ENCODE data around the gene B3GNT3. TPM values are rescaled to one million over a fixed set of nuclear protein-coding genes. Genes with fewer than 3 reads are reported as not detected.

The B3GNT3 gene
- total and polyA plus RNA-seq, 12 donors: 0.03 to 0.39 TPM; not detected in 10

DNA sequence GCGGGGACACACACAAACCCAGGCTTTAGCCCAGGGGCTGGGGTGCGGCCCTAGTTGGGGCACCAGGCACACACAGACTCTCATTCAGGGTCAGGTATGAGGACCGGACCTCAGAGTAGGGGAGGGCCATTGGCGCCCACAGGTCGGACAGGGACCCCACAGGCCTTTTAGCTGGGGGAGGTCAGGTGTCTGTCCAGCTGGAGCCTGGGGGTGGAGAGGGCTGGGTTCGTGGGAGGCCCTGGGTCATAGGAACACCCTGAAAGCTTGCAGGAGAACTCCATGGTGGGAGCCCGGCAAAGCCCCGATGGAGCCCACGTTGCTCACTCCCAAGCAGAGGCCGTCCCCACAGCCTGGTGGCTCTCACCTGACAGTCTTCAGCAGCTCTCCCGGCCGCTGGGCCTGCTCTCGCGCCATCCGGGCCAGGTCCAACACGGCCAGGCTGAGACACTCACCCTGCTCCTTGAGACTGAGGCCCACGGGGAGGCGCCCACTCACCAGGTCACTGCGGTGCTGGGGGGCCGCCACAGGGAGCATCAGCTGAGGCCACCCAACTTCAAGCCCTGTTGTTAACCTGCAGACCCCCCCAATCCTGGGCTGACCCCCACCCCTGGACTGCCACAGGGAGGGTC lies 47.8 kb downstream of the B3GNT3 start:
- peaks cover 0 to 5% of the 10 kb centered on the region in 2 donors for H3K36me3 ChIP-seq (replicated peaks in 1 of 2)
- intact Hi-C loops (cut with DNase I): no loop called here
- no peak for DNase-seq
- H3K27ac ChIP-seq: peak overlapping the region in 2 of 5 donors; percentile 27 to 50
- peak overlapping the region in 1 of 4 donors; percentile 9 for H3K4me3 ChIP-seq
- H3K9me3 ChIP-seq (replicated peaks in 1 of 3): no peaks in the 10 kb centered on the region
- TF ChIP-seq, protein P1, sequence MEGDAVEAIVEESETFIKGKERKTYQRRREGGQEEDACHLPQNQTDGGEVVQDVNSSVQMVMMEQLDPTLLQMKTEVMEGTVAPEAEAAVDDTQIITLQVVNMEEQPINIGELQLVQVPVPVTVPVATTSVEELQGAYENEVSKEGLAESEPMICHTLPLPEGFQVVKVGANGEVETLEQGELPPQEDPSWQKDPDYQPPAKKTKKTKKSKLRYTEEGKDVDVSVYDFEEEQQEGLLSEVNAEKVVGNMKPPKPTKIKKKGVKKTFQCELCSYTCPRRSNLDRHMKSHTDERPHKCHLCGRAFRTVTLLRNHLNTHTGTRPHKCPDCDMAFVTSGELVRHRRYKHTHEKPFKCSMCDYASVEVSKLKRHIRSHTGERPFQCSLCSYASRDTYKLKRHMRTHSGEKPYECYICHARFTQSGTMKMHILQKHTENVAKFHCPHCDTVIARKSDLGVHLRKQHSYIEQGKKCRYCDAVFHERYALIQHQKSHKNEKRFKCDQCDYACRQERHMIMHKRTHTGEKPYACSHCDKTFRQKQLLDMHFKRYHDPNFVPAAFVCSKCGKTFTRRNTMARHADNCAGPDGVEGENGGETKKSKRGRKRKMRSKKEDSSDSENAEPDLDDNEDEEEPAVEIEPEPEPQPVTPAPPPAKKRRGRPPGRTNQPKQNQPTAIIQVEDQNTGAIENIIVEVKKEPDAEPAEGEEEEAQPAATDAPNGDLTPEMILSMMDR (IDR thresholded peaks at IDR 0.05): no peak
- WGBS, 4 donors: 46 to 63% (median 58%) methylated on average over 5 to 20 of the region's 20 CpGs
- no peaks in the 10 kb centered on the region for H3K27me3 ChIP-seq
- peaks cover 0 to 4% of the 10 kb centered on the region in 2 donors for H3K4me1 ChIP-seq (replicated peaks in 1 of 2)

DNA sequence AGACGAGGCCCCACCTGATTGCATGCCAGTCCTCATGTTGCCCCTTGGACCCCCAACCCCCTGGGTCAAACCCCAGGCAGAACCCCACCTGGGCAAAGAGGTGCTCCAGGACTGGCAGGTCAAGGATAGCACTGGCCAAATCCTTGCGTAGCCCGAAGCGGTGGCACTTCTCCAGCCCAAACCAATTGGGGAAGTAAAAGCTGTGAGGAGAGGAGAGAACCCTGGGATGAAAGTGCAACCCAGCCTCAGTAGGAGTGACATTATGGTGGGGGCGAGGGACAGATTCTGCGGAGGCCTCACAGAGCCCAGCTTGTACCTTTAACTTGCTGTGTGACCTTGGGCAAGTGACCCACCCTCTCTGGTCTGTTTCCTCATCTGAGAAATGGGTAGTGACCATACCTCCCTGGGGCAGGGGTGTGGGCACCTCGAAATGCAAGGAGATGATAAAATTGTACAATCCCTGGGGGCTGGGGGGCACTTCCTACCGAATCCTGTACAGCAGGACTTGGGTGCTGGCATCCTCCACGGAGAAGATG lies 48.4 kb downstream of the B3GNT3 start:
- Histone ChIP-seq H3K4me3 (no peak overlapping the region), H3K9me3 (replicated peaks in 1 of 3) (no peaks in the 10 kb centered on the region), H3K36me3 (replicated peaks in 1 of 2) (no peaks in the 10 kb centered on the region), H3K4me1 (replicated peaks in 1 of 2) (peaks cover 0 to 4% of the 10 kb centered on the region in 2 donors), H3K27ac (no peak overlapping the region), H3K27me3 (no peaks in the 10 kb centered on the region)
- intact Hi-C loops (cut with DNase I): no loop called here
- 76 to 83% (median 81%) methylated on average over 8 to 9 of the region's 9 CpGs for WGBS, 4 donors
- DNase-seq: no peak
- TF ChIP-seq POLR2A (IDR thresholded peaks at IDR 0.05): no peak
- TF ChIP-seq, protein P1 (IDR thresholded peaks at IDR 0.05): no peak

DNA sequence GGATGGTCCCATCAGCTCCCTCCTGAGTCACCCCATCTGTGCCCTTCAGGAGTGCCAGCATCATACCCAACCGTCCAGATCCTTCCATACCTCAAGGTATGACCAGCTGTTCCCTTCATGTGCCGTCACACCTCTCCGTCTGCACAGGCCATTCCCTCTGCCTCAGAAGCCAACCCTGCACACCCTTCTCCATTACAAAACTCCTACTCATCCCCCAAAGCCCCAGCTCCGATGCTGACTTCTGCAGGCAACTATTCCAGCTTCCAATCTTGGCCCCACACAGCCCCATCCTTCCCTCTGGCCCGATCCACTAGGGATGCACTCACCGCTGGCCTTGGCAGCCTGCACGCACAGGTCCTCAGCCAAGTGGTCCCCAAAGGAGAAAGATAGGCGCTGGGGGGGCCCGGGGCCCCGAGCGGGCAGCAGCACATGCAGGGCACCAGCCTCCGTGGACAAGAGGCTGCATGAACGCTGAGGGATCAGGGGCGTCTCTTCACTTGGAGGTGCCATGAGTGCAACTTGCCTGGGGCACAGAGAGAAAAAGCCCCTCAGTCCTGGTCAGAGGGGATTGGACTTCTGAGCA lies 49.1 kb downstream of the B3GNT3 start:
- Histone ChIP-seq H3K4me1 (replicated peaks in 1 of 2) (peaks cover 0 to 4% of the 10 kb centered on the region in 2 donors), H3K9me3 (replicated peaks in 1 of 3) (no peaks in the 10 kb centered on the region), H3K27me3 (no peaks in the 10 kb centered on the region), H3K36me3 (replicated peaks in 1 of 2) (no peaks in the 10 kb centered on the region), H3K4me3 (no peak overlapping the region), H3K27ac (no peak overlapping the region)
- intact Hi-C loops (cut with DNase I): no loop called here
- DNase-seq: no peak
- 77 to 86% (median 81%) methylated on average over 10 to 14 of the region's 14 CpGs for WGBS, 4 donors
- no peak for TF ChIP-seq POLR2A (IDR thresholded peaks at IDR 0.05)
- TF ChIP-seq, protein P1 (IDR thresholded peaks at IDR 0.05): no peak

DNA sequence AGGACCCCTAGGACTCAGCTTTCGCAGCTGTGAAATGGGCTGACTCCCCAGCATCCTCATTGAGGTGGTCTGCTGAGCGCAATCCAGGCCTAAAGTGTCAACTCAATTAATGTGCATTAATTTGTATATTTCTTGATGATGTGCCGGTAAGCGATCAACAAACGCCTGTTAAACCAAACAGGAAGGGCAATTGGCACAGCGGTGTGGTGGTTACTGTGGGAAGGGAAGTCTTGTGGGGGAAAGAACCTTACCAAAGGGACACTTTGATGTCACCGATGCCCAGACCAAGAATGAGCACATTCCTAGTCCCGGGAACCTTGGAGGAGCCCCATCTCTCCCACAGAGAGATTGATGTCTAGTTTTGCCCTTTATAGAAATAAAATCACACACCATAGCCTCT lies 51.2 kb downstream of the B3GNT3 start:
- Histone ChIP-seq H3K4me1 (replicated peaks in 1 of 2) (peaks cover 4 to 8% of the 10 kb centered on the region in 2 donors), H3K36me3 (replicated peaks in 1 of 2) (no peaks in the 10 kb centered on the region)

More for the DNA sequence above, 51.2 kb downstream of the B3GNT3 start:
- Histone ChIP-seq H3K27ac (no peak overlapping the region), H3K27me3 (no peaks in the 10 kb centered on the region), H3K4me3 (no peak overlapping the region), H3K9me3 (replicated peaks in 1 of 3) (no peaks in the 10 kb centered on the region)
- TF ChIP-seq POLR2A (IDR thresholded peaks at IDR 0.05): no peak
- TF ChIP-seq, protein P1 (IDR thresholded peaks at IDR 0.05): no peak
- 71 to 87% (median 79%) methylated on average over 7 to 8 of the region's 8 CpGs for WGBS, 4 donors
- intact Hi-C loops (cut with DNase I): no loop called here
- DNase-seq: no peak
